C4-2B (cell line): ENCODE measurements around the gene HOPX.

Source experiments
- ZFX ChIP-seq: fragments of 450-650 bp; IDR thresholded peaks from 2 replicates; pipeline ENCODE4 v1.6.1; 2017
- TF ChIP-seq, protein P1 (sequence below): fragments of 450-650 bp; conservative IDR thresholded peaks from 2 replicates; pipeline ENCODE4 v1.5.1; 2017; ENCODE audit warnings: mild to moderate bottlenecking

DNA sequence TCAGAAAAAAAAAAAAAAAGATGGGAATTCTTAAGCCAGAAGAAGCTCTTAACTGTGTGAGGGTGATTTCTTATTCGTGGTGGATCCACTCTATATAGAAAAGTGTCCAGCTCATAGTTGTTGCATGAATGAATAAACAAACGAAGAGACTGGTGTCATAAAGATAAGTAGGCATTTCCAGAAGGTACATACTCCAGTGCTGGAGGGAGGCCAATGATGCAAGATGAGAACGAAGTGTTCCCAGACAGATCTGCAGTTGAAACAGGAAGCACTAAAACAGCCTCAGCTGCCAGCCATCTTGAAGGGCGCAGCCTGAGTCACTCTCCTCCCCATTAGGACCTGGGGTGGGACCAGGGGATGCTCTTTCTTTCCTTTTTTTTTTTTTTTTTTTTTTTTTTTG is 47.4 kb upstream of the HOPX start:
- TF ChIP-seq, protein P1, sequence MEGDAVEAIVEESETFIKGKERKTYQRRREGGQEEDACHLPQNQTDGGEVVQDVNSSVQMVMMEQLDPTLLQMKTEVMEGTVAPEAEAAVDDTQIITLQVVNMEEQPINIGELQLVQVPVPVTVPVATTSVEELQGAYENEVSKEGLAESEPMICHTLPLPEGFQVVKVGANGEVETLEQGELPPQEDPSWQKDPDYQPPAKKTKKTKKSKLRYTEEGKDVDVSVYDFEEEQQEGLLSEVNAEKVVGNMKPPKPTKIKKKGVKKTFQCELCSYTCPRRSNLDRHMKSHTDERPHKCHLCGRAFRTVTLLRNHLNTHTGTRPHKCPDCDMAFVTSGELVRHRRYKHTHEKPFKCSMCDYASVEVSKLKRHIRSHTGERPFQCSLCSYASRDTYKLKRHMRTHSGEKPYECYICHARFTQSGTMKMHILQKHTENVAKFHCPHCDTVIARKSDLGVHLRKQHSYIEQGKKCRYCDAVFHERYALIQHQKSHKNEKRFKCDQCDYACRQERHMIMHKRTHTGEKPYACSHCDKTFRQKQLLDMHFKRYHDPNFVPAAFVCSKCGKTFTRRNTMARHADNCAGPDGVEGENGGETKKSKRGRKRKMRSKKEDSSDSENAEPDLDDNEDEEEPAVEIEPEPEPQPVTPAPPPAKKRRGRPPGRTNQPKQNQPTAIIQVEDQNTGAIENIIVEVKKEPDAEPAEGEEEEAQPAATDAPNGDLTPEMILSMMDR: no peak
- no peak for TF ChIP-seq ZFX
